DND-41 (cell line): Measurements from ENCODE around the gene STARD8.

Experiments used
- EZH2 ChIP-seq: IDR thresholded peaks from 3 replicates; pipeline ENCODE4 v1.6.1; 2012; ENCODE audit warnings: borderline replicate concordance, low read depth, mild to moderate bottlenecking, moderate library complexity, low read length, inconsistent platforms; ENCODE audit not compliant: severe bottlenecking
- TF ChIP-seq, protein P1 (sequence below): IDR thresholded peaks from 2 replicates; pipeline ENCODE4 v1.5.1; 2012; ENCODE audit warnings: borderline replicate concordance, low read length, moderate library complexity, mild to moderate bottlenecking; ENCODE audit not compliant: poor library complexity, severe bottlenecking; ENCODE audit errors: extremely low read depth

DNA sequence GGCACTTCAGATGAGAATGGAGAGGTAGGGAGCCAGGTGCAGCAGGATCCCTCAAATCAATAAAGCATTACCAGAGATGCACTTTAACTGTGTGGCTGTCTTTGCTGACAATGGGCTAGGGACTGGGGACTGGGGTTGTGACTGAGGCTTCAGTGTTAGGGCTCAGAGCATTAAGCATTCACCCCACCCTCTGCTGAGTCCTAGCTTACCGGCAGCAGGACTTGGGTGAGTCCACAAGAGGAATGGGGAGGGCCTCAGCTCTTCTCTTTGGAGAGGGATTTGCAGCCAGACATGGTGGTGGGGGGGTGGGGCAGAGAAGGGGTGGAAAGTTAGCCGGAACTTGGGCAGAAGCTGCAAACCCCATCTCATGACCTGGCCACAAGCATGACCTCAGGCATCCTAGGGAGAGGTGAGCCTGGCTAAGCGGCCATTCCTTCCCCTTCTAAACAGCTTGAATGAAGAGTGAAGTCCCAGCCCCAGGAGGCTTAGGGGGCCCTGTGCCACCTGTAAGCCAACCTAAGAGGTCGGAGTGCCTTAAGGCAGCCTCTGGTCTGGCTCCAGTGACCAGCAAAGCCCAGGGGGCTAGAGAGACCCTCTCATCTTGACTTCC lies 78.4 kb downstream of the STARD8 start:
- TF ChIP-seq, protein P1, sequence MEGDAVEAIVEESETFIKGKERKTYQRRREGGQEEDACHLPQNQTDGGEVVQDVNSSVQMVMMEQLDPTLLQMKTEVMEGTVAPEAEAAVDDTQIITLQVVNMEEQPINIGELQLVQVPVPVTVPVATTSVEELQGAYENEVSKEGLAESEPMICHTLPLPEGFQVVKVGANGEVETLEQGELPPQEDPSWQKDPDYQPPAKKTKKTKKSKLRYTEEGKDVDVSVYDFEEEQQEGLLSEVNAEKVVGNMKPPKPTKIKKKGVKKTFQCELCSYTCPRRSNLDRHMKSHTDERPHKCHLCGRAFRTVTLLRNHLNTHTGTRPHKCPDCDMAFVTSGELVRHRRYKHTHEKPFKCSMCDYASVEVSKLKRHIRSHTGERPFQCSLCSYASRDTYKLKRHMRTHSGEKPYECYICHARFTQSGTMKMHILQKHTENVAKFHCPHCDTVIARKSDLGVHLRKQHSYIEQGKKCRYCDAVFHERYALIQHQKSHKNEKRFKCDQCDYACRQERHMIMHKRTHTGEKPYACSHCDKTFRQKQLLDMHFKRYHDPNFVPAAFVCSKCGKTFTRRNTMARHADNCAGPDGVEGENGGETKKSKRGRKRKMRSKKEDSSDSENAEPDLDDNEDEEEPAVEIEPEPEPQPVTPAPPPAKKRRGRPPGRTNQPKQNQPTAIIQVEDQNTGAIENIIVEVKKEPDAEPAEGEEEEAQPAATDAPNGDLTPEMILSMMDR = no peak
- TF ChIP-seq EZH2 = no peak
